ENCODE results near the gene NDUFB8.

DNA sequence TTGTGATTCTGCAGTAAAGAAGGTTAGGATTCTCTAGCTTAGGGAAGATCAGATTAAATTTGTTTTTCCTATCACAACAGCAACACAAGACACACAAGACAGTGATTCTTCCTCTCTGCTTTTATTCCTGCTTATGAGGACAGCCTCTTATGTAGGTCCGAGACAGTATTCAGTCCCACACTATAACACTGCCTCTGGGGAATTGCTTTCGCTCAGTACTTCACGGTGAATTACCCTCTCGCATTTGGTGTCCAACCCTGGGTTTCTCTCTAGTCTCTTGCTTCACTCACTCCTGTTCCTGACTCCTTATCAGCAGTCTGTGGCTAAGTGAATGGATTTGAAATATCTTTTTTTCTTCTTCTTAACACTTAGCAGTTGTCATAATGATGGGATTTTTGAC lies 7.8 kb upstream of the NDUFB8 start:
- TF ChIP-seq, protein P1, sequence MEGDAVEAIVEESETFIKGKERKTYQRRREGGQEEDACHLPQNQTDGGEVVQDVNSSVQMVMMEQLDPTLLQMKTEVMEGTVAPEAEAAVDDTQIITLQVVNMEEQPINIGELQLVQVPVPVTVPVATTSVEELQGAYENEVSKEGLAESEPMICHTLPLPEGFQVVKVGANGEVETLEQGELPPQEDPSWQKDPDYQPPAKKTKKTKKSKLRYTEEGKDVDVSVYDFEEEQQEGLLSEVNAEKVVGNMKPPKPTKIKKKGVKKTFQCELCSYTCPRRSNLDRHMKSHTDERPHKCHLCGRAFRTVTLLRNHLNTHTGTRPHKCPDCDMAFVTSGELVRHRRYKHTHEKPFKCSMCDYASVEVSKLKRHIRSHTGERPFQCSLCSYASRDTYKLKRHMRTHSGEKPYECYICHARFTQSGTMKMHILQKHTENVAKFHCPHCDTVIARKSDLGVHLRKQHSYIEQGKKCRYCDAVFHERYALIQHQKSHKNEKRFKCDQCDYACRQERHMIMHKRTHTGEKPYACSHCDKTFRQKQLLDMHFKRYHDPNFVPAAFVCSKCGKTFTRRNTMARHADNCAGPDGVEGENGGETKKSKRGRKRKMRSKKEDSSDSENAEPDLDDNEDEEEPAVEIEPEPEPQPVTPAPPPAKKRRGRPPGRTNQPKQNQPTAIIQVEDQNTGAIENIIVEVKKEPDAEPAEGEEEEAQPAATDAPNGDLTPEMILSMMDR (IDR thresholded peaks at IDR 0.05 in 2 of 3, conservative IDR thresholded peaks at IDR 0.05 in 1 of 3; ENCODE audit: control insufficient read depth in 2 of 3, extremely low read depth in 1 of 3, insufficient read depth in 1 of 3, low read depth in 3 of 3, low read length in 3 of 3) = no peak
- TF ChIP-seq HDAC6 (IDR thresholded peaks at IDR 0.05; ENCODE audit: unreplicated experiment) (no peak), NFIC (IDR thresholded peaks at IDR 0.05; ENCODE audit: low read depth, low read length) (no peak), ZNF274 (IDR thresholded peaks at IDR 0.05; ENCODE audit: insufficient read depth, insufficient read length) (no peak), POU2F2 (IDR thresholded peaks at IDR 0.05; ENCODE audit: borderline replicate concordance, low read depth, low read length) (no peak), YY1 (IDR thresholded peaks at IDR 0.05; ENCODE audit: low read depth, low read length) (no peak), NFXL1 (IDR thresholded peaks at IDR 0.05; ENCODE audit: borderline replicate concordance) (no peak), BHLHE40 (IDR thresholded peaks at IDR 0.05; ENCODE audit: borderline replicate concordance in 1 of 2, low read depth in 2 of 2, low read length in 1 of 2) (no peak), TAF1 (IDR thresholded peaks at IDR 0.05; ENCODE audit: borderline replicate concordance, low read depth, low read length) (no peak), SPI1 (IDR thresholded peaks at IDR 0.05; ENCODE audit: borderline replicate concordance, insufficient read depth, low read depth, low read length) (no peak)
- TF ChIP-seq, protein P2, sequence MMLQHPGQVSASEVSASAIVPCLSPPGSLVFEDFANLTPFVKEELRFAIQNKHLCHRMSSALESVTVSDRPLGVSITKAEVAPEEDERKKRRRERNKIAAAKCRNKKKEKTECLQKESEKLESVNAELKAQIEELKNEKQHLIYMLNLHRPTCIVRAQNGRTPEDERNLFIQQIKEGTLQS (IDR thresholded peaks at IDR 0.05; ENCODE audit: borderline replicate concordance, extremely low read depth, low read depth, low read length) = no peak
- TF ChIP-seq, protein P3, sequence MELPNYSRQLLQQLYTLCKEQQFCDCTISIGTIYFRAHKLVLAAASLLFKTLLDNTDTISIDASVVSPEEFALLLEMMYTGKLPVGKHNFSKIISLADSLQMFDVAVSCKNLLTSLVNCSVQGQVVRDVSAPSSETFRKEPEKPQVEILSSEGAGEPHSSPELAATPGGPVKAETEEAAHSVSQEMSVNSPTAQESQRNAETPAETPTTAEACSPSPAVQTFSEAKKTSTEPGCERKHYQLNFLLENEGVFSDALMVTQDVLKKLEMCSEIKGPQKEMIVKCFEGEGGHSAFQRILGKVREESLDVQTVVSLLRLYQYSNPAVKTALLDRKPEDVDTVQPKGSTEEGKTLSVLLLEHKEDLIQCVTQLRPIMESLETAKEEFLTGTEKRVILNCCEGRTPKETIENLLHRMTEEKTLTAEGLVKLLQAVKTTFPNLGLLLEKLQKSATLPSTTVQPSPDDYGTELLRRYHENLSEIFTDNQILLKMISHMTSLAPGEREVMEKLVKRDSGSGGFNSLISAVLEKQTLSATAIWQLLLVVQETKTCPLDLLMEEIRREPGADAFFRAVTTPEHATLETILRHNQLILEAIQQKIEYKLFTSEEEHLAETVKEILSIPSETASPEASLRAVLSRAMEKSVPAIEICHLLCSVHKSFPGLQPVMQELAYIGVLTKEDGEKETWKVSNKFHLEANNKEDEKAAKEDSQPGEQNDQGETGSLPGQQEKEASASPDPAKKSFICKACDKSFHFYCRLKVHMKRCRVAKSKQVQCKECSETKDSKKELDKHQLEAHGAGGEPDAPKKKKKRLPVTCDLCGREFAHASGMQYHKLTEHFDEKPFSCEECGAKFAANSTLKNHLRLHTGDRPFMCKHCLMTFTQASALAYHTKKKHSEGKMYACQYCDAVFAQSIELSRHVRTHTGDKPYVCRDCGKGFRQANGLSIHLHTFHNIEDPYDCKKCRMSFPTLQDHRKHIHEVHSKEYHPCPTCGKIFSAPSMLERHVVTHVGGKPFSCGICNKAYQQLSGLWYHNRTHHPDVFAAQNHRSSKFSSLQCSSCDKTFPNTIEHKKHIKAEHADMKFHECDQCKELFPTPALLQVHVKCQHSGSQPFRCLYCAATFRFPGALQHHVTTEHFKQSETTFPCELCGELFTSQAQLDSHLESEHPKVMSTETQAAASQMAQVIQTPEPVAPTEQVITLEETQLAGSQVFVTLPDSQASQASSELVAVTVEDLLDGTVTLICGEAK (IDR thresholded peaks at IDR 0.05; ENCODE audit: borderline replicate concordance) = no peak

Data from GM12878 (cell line).